DND-41 (cell line): ENCODE measurements around the gene ATXN1.

Experiments
- ATAC-seq: fragments of 200-7000 bp; cut with Tn5 transposase; 3 replicates; pipeline ENCODE4 v1.9.1; 2021; ENCODE audit warnings: low read depth; ENCODE audit not compliant: insufficient read depth
- DNase-seq: peaks from one replicate; pipeline ENCODE4 v3.0.0-alpha.2; 2020
- H2AFZ ChIP-seq: 2 replicates; pipeline ENCODE4 v1.6.0; 2012; ENCODE audit warnings: low read depth, low read length
- H3K27ac ChIP-seq: 2 replicates; pipeline ENCODE4 v1.5.1; 2012; ENCODE audit warnings: low read length, inconsistent platforms
- H3K27me3 ChIP-seq: fragments of 200-600 bp; sonication (generic); 2 replicates; pipeline ENCODE4 v1.6.0; 2012; ENCODE audit warnings: low read length, mild to moderate bottlenecking, inconsistent platforms; ENCODE audit not compliant: insufficient read depth, poor library complexity
- H3K36me3 ChIP-seq: 2 replicates; pipeline ENCODE4 v1.5.1; 2012; ENCODE audit warnings: low read length, inconsistent platforms; ENCODE audit not compliant: insufficient read depth
- H3K4me1 ChIP-seq: 2 replicates; pipeline ENCODE4 v1.5.1; 2012; ENCODE audit warnings: mild to moderate bottlenecking, low read length; ENCODE audit not compliant: insufficient read depth
- H3K4me2 ChIP-seq: 2 replicates; pipeline ENCODE4 v1.6.0; 2012; ENCODE audit warnings: mild to moderate bottlenecking, moderate library complexity, low read length, inconsistent platforms; ENCODE audit not compliant: insufficient read depth
- H3K4me3 ChIP-seq, 2 experiments: fragments of 200-600 bp in 1 of 2; shearing (Covaris generic) in 1 of 2; 2 replicates each; pipeline ENCODE4 v1.5.1; 2012 to 2016; ENCODE audit warnings: inconsistent platforms in 2 of 2, low read length in 2 of 2, mild to moderate bottlenecking in 2 of 2, low read depth in 1 of 2, moderate library complexity in 1 of 2
- H3K79me2 ChIP-seq: 2 replicates; pipeline ENCODE4 v1.6.0; 2012; ENCODE audit warnings: low read length, inconsistent platforms; ENCODE audit not compliant: insufficient read depth
- H3K9ac ChIP-seq: 2 replicates; pipeline ENCODE4 v1.6.0; 2012; ENCODE audit warnings: low read depth, mild to moderate bottlenecking, inconsistent platforms, low read length, moderate library complexity
- H3K9me3 ChIP-seq: 2 replicates; pipeline ENCODE4 v1.5.1; 2012; ENCODE audit warnings: low read length, moderate library complexity, mild to moderate bottlenecking, inconsistent platforms; ENCODE audit not compliant: insufficient read depth, severe bottlenecking
- H4K20me1 ChIP-seq: 2 replicates; pipeline ENCODE4 v1.6.0; 2012; ENCODE audit warnings: low read length; ENCODE audit not compliant: insufficient read depth
- EZH2 ChIP-seq: IDR thresholded peaks from 3 replicates; pipeline ENCODE4 v1.6.1; 2012; ENCODE audit warnings: borderline replicate concordance, low read depth, mild to moderate bottlenecking, moderate library complexity, low read length, inconsistent platforms; ENCODE audit not compliant: severe bottlenecking
- TF ChIP-seq, protein P1 (sequence below): IDR thresholded peaks from 2 replicates; pipeline ENCODE4 v1.5.1; 2012; ENCODE audit warnings: borderline replicate concordance, low read length, moderate library complexity, mild to moderate bottlenecking; ENCODE audit not compliant: poor library complexity, severe bottlenecking; ENCODE audit errors: extremely low read depth

The ATXN1 gene

DNA sequence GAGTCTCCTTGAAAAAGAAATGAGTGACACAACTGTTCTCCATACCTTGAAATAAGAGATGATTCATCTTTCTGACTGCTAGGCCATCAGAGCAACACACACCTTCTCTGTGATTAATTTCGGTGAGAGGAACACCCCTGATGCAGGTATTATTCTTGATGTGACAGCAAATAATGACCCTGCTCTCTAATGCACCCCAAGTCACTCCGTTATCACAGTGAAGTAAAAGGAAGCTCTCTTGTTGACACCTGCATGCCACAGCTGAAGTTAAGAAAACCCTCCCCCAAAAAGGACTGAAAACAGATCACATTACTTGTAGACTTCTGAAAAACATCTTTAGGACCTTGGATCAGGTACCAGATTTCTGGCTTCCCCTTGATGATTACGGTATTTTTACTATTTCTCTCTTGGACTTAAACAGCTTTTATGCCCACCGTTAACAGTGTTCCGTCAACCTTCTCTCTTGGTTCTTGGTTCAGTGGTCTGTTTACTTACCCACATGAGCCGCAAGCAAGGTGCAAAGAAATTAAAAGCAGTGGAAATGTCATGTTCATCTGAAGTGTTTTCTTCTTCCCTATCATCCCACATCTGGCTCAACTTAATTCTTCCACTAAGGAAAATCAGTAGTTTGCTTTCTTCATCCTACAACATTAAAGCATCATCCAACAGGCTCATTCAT is 273.1 kb downstream of the ATXN1 start:
- no peak overlapping the region for H3K9ac ChIP-seq
- no peaks in the 10 kb centered on the region for H3K79me2 ChIP-seq
- DNase-seq (no peak), ATAC-seq (no peak)
- H2AFZ ChIP-seq, result no peak overlapping the region
- peaks cover 16% of the 10 kb centered on the region for H3K4me1 ChIP-seq
- no peak overlapping the region for H3K27ac ChIP-seq
- no peak overlapping the region for H3K4me2 ChIP-seq
- no peak overlapping the region for H3K4me3 ChIP-seq
- no peaks in the 10 kb centered on the region for H3K27me3 ChIP-seq
- TF ChIP-seq, protein P1, sequence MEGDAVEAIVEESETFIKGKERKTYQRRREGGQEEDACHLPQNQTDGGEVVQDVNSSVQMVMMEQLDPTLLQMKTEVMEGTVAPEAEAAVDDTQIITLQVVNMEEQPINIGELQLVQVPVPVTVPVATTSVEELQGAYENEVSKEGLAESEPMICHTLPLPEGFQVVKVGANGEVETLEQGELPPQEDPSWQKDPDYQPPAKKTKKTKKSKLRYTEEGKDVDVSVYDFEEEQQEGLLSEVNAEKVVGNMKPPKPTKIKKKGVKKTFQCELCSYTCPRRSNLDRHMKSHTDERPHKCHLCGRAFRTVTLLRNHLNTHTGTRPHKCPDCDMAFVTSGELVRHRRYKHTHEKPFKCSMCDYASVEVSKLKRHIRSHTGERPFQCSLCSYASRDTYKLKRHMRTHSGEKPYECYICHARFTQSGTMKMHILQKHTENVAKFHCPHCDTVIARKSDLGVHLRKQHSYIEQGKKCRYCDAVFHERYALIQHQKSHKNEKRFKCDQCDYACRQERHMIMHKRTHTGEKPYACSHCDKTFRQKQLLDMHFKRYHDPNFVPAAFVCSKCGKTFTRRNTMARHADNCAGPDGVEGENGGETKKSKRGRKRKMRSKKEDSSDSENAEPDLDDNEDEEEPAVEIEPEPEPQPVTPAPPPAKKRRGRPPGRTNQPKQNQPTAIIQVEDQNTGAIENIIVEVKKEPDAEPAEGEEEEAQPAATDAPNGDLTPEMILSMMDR, result no peak
- TF ChIP-seq EZH2, result no peak
- no peaks in the 10 kb centered on the region for H3K36me3 ChIP-seq
- no peaks in the 10 kb centered on the region for H4K20me1 ChIP-seq
- H3K9me3 ChIP-seq, result no peaks in the 10 kb centered on the region

DNA sequence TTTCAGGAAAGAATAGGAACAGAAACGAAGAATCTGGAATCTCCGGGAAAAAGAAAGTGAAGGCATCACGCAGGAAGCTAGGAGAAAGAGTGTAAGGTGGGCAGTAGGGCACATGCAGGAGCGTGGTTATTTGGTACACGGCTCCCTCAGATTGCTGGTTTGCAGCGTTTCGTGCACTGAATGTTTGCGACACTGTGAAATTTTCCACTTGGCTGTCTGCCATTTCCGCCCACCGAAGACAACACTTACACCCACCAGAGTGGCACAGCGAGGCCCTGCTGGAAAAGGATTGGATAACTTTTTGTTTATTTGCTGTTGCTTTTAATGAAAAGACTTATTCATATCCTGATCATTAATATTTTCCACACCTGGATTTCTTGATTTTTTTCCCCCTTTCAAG is 274.6 kb downstream of the ATXN1 start:
- peaks cover 5% of the 10 kb centered on the region for H3K9me3 ChIP-seq
- H3K4me1 ChIP-seq, result peaks cover 30% of the 10 kb centered on the region
- ATAC-seq, result no peak
- no peaks in the 10 kb centered on the region for H3K27me3 ChIP-seq
- H3K79me2 ChIP-seq, result no peaks in the 10 kb centered on the region
- no peak overlapping the region for H3K27ac ChIP-seq
- TF ChIP-seq, protein P1, result no peak
- no peak for TF ChIP-seq EZH2
- H3K4me3 ChIP-seq, result no peak overlapping the region
- H3K36me3 ChIP-seq, result no peaks in the 10 kb centered on the region
- no peak overlapping the region for H2AFZ ChIP-seq
- DNase-seq, result no peak
- no peak overlapping the region for H3K4me2 ChIP-seq
- no peak overlapping the region for H3K9ac ChIP-seq
- H4K20me1 ChIP-seq, result no peaks in the 10 kb centered on the region

DNA sequence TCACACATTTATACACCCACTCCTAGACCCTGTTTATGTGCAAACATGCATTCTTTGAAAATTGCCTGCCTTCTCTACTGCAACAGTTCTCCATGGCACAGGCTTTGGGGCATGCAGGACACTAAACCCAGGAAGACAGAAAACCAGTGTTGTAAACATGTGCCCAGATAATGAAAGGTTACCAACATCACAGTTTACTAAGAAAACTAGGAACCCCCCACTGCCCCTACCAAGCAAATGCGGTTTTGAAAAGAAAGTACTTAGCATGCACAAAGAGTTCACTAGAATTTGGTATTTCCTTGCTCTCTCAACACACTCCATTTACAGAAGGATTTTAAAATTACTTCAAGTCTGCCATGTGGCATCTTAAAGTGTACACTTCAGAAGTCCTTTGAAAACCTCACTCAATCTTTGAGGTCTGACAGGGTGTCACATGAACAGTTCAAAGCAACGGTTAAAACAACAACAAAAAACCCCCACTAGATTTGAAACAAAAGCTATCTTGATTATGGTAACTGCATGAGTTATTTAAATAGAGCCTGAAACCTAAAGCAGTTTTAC is 277.9 kb downstream of the ATXN1 start:
- peak; percentile 4 for DNase-seq
- H3K4me2 ChIP-seq, result peak overlapping the region; percentile 48

More for the DNA sequence above, 277.9 kb downstream of the ATXN1 start:
- no peak overlapping the region for H3K4me3 ChIP-seq
- TF ChIP-seq EZH2, result no peak
- TF ChIP-seq, protein P1, result no peak
- no peaks in the 10 kb centered on the region for H3K79me2 ChIP-seq
- peak overlapping the region; percentile 20 for H2AFZ ChIP-seq
- H3K27me3 ChIP-seq, result no peaks in the 10 kb centered on the region
- H3K9ac ChIP-seq, result peak overlapping the region; percentile 38; the same call in 1 of the 2 replicates
- H3K4me1 ChIP-seq, result peaks cover 41% of the 10 kb centered on the region
- H3K36me3 ChIP-seq, result no peaks in the 10 kb centered on the region
- H3K9me3 ChIP-seq, result peaks cover 5% of the 10 kb centered on the region
- H3K27ac ChIP-seq, result peak overlapping the region; percentile 87
- H4K20me1 ChIP-seq, result no peaks in the 10 kb centered on the region
- ATAC-seq, result peak; percentile 72
